ENCODE results near the gene FAM81A.

GRCh38 chr15:59392299-59392698 is 45.7 kb upstream of the FAM81A start:
- TF ChIP-seq JUN (IDR thresholded peaks at IDR 0.05) (no peak), SMC3 (IDR thresholded peaks at IDR 0.05) (no peak), MAZ (IDR thresholded peaks at IDR 0.05; ENCODE audit: borderline replicate concordance, low read depth, low read length) (no peak), CTCF (IDR thresholded peaks at IDR 0.05) (no peak), REST (IDR thresholded peaks at IDR 0.05) (no peak), JUNB (IDR thresholded peaks at IDR 0.05) (no peak), ZC3H11A (IDR thresholded peaks at IDR 0.05) (no peak), USF2 (IDR thresholded peaks at IDR 0.05) (no peak)
